Kidney epithelial cell (primary cell): ENCODE results near the gene FLNB. TPM values are rescaled to one million over a fixed set of nuclear protein-coding genes. Genes with fewer than 3 reads are reported as not detected.

Experiments used
- DNase-seq: peaks from one replicate; pipeline ENCODE4 v3.0.0-alpha.2; 2010; ENCODE audit warnings: low read depth
- H3K27me3 ChIP-seq: 2 replicates; pipeline ENCODE4 v1.6.0; 2011; ENCODE audit warnings: low read length; ENCODE audit not compliant: control insufficient read depth, insufficient read depth
- H3K36me3 ChIP-seq: 2 replicates; pipeline ENCODE4 v1.5.1; 2011; ENCODE audit warnings: low read length; ENCODE audit not compliant: control insufficient read depth, insufficient read depth
- H3K4me3 ChIP-seq: 2 replicates; pipeline ENCODE4 v1.5.1; 2011; ENCODE audit warnings: low read depth, mild to moderate bottlenecking, control low read depth, low read length
- total RNA-seq: library from RNA; depleted of rRNA; stranded (reverse); fragments of >200 nt; gene quantifications from 2 replicates; pipeline ENCODE4 v1.2.3, GENCODE V29; 2015
- TF ChIP-seq, protein P1 (sequence below): IDR thresholded peaks from 2 replicates; pipeline ENCODE4 v1.5.1; 2011; ENCODE audit warnings: mild to moderate bottlenecking, moderate library complexity, low read length, control low read depth, inconsistent platforms; ENCODE audit not compliant: insufficient read depth, poor library complexity, severe bottlenecking

FLNB gene
- total RNA-seq, 1 donor from 2014 or later, result 536 TPM

DNA sequence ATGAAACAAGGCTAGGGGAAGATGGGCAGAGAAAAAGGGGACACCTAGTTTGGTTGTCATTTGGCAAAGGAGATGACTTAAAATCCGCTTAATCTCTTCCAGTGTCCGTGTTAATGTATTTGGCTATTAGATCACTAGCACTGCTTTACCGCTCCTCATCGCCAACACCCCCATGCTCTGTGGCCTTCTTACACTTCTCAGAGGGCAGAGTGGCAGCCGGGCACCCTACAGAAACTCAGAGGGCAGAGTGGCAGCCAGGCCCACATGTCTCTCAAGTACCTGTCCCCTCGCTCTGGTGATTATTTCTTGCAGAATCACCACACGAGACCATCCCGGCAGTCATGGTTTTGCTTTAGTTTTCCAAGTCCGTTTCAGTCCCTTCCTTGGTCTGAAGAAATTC lies 162.9 kb downstream of the FLNB start:
- peaks cover 3% of the 10 kb centered on the region for H3K36me3 ChIP-seq
- DNase-seq, result no peak
- H3K27me3 ChIP-seq, result no peaks in the 10 kb centered on the region
- H3K4me3 ChIP-seq, result no peak overlapping the region
- TF ChIP-seq, protein P1, sequence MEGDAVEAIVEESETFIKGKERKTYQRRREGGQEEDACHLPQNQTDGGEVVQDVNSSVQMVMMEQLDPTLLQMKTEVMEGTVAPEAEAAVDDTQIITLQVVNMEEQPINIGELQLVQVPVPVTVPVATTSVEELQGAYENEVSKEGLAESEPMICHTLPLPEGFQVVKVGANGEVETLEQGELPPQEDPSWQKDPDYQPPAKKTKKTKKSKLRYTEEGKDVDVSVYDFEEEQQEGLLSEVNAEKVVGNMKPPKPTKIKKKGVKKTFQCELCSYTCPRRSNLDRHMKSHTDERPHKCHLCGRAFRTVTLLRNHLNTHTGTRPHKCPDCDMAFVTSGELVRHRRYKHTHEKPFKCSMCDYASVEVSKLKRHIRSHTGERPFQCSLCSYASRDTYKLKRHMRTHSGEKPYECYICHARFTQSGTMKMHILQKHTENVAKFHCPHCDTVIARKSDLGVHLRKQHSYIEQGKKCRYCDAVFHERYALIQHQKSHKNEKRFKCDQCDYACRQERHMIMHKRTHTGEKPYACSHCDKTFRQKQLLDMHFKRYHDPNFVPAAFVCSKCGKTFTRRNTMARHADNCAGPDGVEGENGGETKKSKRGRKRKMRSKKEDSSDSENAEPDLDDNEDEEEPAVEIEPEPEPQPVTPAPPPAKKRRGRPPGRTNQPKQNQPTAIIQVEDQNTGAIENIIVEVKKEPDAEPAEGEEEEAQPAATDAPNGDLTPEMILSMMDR, result no peak

DNA sequence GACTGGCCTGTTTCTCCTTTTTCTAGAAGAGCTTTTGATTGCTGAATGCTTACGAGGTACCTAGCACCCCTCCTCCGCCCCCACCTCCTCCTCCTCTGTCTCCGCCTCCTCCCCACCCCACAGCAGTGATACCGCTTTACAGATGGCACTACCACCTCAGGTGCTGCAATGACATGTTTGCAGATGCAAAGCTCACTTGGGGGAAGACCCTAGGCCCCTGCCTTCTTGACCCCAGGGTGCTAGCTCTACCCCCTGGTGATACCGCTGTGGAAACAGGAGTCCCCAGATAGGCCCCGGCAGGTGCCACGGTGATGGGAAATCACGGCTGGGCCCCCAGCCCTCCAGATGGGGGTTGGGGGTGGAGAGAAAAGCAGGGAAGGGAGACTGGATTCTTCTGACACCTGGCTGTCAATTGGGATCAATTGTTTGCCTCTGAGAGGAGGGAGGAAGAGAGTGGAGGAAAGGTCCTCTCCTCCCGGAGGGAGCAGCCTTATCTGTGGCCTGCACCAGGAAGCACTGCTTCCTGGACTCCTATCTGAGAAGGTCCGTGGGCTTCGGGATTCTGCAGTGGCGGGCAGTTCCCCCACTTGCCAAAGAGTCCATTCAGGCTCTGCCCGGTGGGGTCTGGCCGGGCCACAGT lies 164.9 kb downstream of the FLNB start:
- Histone ChIP-seq H3K36me3 (peaks cover 3% of the 10 kb centered on the region), H3K4me3 (no peak overlapping the region), H3K27me3 (no peaks in the 10 kb centered on the region)
- DNase-seq, result no peak
- TF ChIP-seq, protein P1, result no peak

DNA sequence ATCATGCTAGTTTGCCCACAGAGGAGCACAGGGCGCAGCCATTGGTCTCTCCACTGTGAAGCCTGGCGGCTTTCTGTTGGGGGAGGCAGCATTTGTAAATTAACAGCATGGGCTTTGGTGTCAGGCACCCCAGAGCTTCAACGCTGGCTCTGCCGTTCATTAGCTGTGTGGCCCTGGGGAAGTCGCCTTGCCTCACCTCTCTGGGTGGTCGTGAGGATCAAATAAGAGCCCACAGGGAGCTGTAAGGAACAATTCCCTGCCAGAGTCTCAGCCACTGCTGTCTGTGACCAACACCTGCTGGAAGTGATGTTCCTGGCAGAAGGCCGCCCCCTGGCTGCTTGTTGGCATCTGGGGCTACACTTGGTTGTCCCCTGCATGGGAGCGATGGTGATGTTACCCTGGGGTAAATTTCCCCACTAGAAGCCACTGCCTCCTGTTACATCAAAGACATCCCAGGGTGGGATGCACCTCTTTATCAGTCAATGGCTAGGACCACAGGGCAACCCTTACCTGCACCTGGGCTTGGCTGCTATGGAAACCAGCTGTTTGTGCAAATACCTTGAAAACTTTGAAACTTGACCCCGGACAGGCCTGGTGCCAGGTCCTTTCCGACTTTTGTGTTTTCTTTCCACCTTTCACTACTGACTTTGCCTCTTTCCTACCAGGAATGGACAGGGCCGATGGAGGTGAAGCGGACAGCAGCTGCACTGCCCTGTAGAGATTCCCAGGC lies 165.6 kb downstream of the FLNB start:
- Histone ChIP-seq H3K27me3 (no peaks in the 10 kb centered on the region), H3K36me3 (peaks cover 3% of the 10 kb centered on the region), H3K4me3 (no peak overlapping the region)
- TF ChIP-seq, protein P1, result peak; percentile 56
- no peak for DNase-seq

DNA sequence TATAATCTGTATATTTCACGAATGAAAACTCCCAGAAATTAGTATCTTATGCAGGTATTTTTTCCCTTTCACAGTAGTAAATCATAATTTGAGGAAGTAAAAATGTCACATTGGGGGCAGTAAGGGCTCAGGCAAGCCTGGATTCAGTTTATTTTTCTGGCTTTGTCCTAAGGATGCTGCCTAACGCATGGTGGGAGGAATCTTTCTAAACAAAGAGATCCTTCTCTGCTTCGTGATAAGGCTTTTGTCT lies 166.9 kb downstream of the FLNB start:
- DNase-seq, result no peak
- TF ChIP-seq, protein P1, result no peak
- no peaks in the 10 kb centered on the region for H3K27me3 ChIP-seq
- H3K36me3 ChIP-seq, result peaks cover 2% of the 10 kb centered on the region
- H3K4me3 ChIP-seq, result no peak overlapping the region

DNA sequence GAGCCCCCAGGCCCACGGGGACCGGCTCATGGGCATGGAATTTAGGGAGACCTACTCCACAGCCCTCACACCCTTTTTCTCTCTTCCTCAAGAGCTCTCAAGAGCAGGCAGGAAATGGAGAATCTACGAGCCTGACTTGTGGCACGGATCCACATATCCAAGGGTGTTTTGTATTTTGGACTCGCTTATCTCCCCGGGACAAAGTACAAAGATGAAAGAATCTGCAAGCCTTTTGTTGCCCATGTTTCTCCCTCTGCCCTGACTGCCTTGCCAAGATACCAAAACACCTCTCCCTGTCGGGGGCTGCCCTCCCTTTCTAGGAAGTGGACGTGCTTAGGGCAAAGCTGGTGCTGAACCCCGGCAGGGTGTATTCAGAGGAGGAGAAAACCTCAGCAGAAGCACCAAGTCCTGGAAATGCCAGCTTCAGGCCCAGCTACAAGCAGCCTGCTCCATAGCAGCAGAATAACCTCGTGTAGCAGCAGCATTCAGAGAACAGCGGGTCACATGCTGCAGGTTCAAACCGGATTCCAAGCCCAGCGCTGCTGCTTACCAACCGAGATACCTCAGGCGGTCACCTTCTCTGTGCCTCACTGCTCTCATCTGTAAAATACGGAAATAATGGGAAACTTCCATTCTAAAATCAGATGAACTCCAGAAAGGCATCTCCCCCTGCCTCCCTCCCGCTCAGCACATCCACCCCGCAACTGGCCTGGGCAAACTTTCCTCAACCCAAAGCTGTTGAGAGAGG lies 167.4 kb downstream of the FLNB start:
- TF ChIP-seq, protein P1, result no peak
- Histone ChIP-seq H3K27me3 (no peaks in the 10 kb centered on the region), H3K36me3 (peaks cover 2% of the 10 kb centered on the region), H3K4me3 (no peak overlapping the region)
- no peak for DNase-seq
